GM23338 (cell line): ENCODE results near the gene IGFBP7.

Source experiments
- CREB1 ChIP-seq: fragments of 250-450 bp; sonication (Bioruptor Pico); IDR thresholded peaks from 2 replicates; pipeline ENCODE4 v1.5.0; 2020; ENCODE audit warnings: low read depth, mild to moderate bottlenecking, moderate library complexity
- CTCF ChIP-seq, 2 experiments: fragments of 200-600 bp in 1 of 2; sonication (generic) in 1 of 2; conservative IDR thresholded peaks; 2 replicates each; pipeline versions ENCODE4 v1.5.1 to v1.6.1; 2016 to 2017; ENCODE audit warnings: antibody characterized with exemption in 2 of 2, low read depth in 2 of 2, mild to moderate bottlenecking in 2 of 2, moderate library complexity in 1 of 2
- ETS1 ChIP-seq: IDR thresholded peaks from 2 replicates; pipeline ENCODE4 v1.6.1; 2016; ENCODE audit warnings: antibody characterized with exemption
- EZH2 ChIP-seq: fragments of 200-600 bp; sonication (generic); IDR thresholded peaks from one replicate; pipeline ENCODE4 v1.8.0; 2017; ENCODE audit warnings: antibody characterized with exemption, mild to moderate bottlenecking, low read depth; ENCODE audit not compliant: unreplicated experiment
- EZH2phosphoT487 ChIP-seq: fragments of 200-600 bp; sonication (generic); IDR thresholded peaks from one replicate; pipeline ENCODE4 v1.8.1; 2018; ENCODE audit warnings: antibody characterized with exemption; ENCODE audit not compliant: unreplicated experiment
- JUNB ChIP-seq: IDR thresholded peaks from one replicate; pipeline ENCODE4 v1.6.1; 2016; ENCODE audit warnings: antibody characterized with exemption; ENCODE audit not compliant: unreplicated experiment
- POLR2AphosphoS5 ChIP-seq: IDR thresholded peaks from 2 replicates; pipeline ENCODE4 v1.6.1; 2016; ENCODE audit warnings: antibody characterized with exemption, low read depth
- REST ChIP-seq: IDR thresholded peaks from one replicate; pipeline ENCODE4 v1.6.1; 2018; ENCODE audit warnings: antibody characterized with exemption; ENCODE audit not compliant: unreplicated experiment
- ZNF114 ChIP-seq: fragments of 250-450 bp; sonication (Bioruptor Pico); IDR thresholded peaks from 2 replicates; pipeline ENCODE4 v1.5.0; 2020; ENCODE audit warnings: mild to moderate bottlenecking, moderate library complexity

- TF ChIP-seq CTCF (conservative IDR thresholded peaks at IDR 0.05; ENCODE audit: low read depth in 2 of 2), result no peak
- no peak for TF ChIP-seq REST
- TF ChIP-seq EZH2, result no peak
- TF ChIP-seq POLR2AphosphoS5, result no peak
- TF ChIP-seq EZH2phosphoT487, result no peak
- no peak for TF ChIP-seq ETS1
- TF ChIP-seq CREB1 (CRISPR knock-in tag), result no peak
- TF ChIP-seq ZNF114 (CRISPR knock-in tag), result no peak
- no peak for TF ChIP-seq JUNB
These were observed 43.0 kb upstream of the IGFBP7 start for GRCh38 chr4:57153207-57153606.
